SK-N-SH treated with all-trans-retinoic acid at 6 μM for 48 hours (cell line): ENCODE measurements around the gene EDC3.

Experiments used
- ATAC-seq: fragments of 200-7000 bp; cut with Tn5 transposase; 3 replicates; pipeline ENCODE4 v1.9.1; 2020; ENCODE audit warnings: mild to moderate bottlenecking, moderate library complexity
- ARNTL ChIP-seq: fragments of 450-650 bp; formaldehyde crosslinking; IDR thresholded peaks from 2 replicates; pipeline ENCODE4 v1.5.0; 2020; ENCODE audit warnings: low read depth, mild to moderate bottlenecking, moderate library complexity, borderline replicate concordance
- BACH2 ChIP-seq: fragments of 250-450 bp; sonication (Bioruptor Pico); IDR thresholded peaks from 2 replicates; pipeline ENCODE4 v1.9.0; 2021; ENCODE audit warnings: mild to moderate bottlenecking, borderline replicate concordance
- CSDC2 ChIP-seq: fragments of 250-450 bp; sonication (Bioruptor Pico); IDR thresholded peaks from 2 replicates; pipeline ENCODE4 v1.5.0; 2020; ENCODE audit warnings: mild to moderate bottlenecking, moderate library complexity
- ESRRG ChIP-seq: fragments of 250-450 bp; sonication (Bioruptor Pico); IDR thresholded peaks from 2 replicates; pipeline ENCODE4 v1.6.1; 2021; ENCODE audit warnings: mild to moderate bottlenecking
- GLIS3 ChIP-seq: fragments of 250-450 bp; sonication (Bioruptor Pico); IDR thresholded peaks from 2 replicates; pipeline ENCODE4 v1.5.0; 2020; ENCODE audit warnings: mild to moderate bottlenecking, moderate library complexity
- ISL1 ChIP-seq: fragments of 250-450 bp; sonication (Bioruptor Pico); IDR thresholded peaks from 2 replicates; pipeline ENCODE4 v2.1.2; 2022; ENCODE audit warnings: mild to moderate bottlenecking, moderate library complexity
- OSR1 ChIP-seq: fragments of 250-450 bp; sonication (Bioruptor Pico); IDR thresholded peaks from 2 replicates; pipeline ENCODE4 v1.8.0; 2022; ENCODE audit warnings: moderate library complexity, mild to moderate bottlenecking, inconsistent platforms
- PPARA ChIP-seq: fragments of 250-450 bp; sonication (Bioruptor Pico); IDR thresholded peaks from 2 replicates; pipeline ENCODE4 v1.5.0; 2020; ENCODE audit warnings: mild to moderate bottlenecking, borderline replicate concordance
- RARB ChIP-seq: fragments of 250-450 bp; sonication (Bioruptor Pico); IDR thresholded peaks from 2 replicates; pipeline ENCODE4 v1.8.0; 2021; ENCODE audit warnings: mild to moderate bottlenecking, moderate library complexity
- SNAI2 ChIP-seq: fragments of 250-450 bp; sonication (Bioruptor Pico); IDR thresholded peaks from 2 replicates; pipeline ENCODE4 v1.5.0; 2020; ENCODE audit warnings: mild to moderate bottlenecking, moderate library complexity
- TCF4 ChIP-seq: fragments of 250-450 bp; sonication (Bioruptor Pico); IDR thresholded peaks from 2 replicates; pipeline ENCODE4 v1.8.0; 2021; ENCODE audit warnings: mild to moderate bottlenecking, moderate library complexity, borderline replicate concordance
- ZC3H10 ChIP-seq: fragments of 250-450 bp; sonication (Bioruptor Pico); IDR thresholded peaks from 2 replicates; pipeline ENCODE4 v1.5.1; 2021; ENCODE audit warnings: mild to moderate bottlenecking, moderate library complexity
- ZFP3 ChIP-seq: fragments of 250-450 bp; sonication (Bioruptor Pico); IDR thresholded peaks from 2 replicates; pipeline ENCODE4 v1.5.0; 2020; ENCODE audit warnings: mild to moderate bottlenecking, moderate library complexity
- ZFP30 ChIP-seq: fragments of 450-650 bp; formaldehyde crosslinking; IDR thresholded peaks from 2 replicates; pipeline ENCODE4 v1.5.0; 2022; ENCODE audit warnings: mild to moderate bottlenecking, moderate library complexity
- ZNF565 ChIP-seq: fragments of 450-650 bp; formaldehyde crosslinking; conservative IDR thresholded peaks from 2 replicates; pipeline ENCODE4 v1.5.0; 2020; ENCODE audit warnings: low read depth, mild to moderate bottlenecking, moderate library complexity
- ZNF70 ChIP-seq: fragments of 450-650 bp; formaldehyde crosslinking; IDR thresholded peaks from 2 replicates; pipeline ENCODE4 v1.5.0; 2020; ENCODE audit warnings: mild to moderate bottlenecking, moderate library complexity
- TF ChIP-seq, protein P1 (sequence below): fragments of 250-450 bp; sonication (Bioruptor Pico); IDR thresholded peaks from 2 replicates; pipeline ENCODE4 v1.5.1; 2020; ENCODE audit warnings: low read depth, mild to moderate bottlenecking, moderate library complexity
- TF ChIP-seq, protein P2 (sequence below): fragments of 250-450 bp; sonication (Bioruptor Pico); IDR thresholded peaks from 2 replicates; pipeline ENCODE4 v1.8.0; 2021; ENCODE audit warnings: low read depth, mild to moderate bottlenecking, moderate library complexity, borderline replicate concordance
- TF ChIP-seq, protein P3 (sequence below): fragments of 250-450 bp; sonication (Bioruptor Pico); IDR thresholded peaks from 2 replicates; pipeline ENCODE4 v1.5.1; 2021; ENCODE audit warnings: mild to moderate bottlenecking, moderate library complexity
- TF ChIP-seq, protein P4 (sequence below): fragments of 250-450 bp; sonication (Bioruptor Pico); IDR thresholded peaks from 2 replicates; pipeline ENCODE4 v1.5.0; 2020; ENCODE audit warnings: mild to moderate bottlenecking, moderate library complexity

Gene EDC3

DNA sequence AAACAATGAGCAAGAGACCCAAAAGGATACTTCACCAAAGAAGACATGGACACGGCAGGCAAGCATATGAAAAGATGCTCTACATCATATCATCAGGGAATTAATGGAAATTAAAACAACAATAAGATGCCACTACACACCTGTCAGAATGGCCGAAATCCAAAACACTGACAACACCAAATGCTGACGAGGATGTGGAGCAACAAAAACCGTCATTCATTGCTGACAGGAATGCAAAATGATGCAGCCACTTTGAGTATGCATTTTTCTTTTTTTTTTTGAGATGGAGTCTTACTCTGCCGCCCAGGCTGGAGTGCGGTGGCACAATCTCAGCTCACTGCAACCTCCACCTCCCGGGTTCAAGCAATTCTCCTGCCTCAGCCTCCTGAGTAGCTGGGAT is 19.0 kb downstream of the EDC3 start:
- TF ChIP-seq GLIS3 (CRISPR knock-in tag) (no peak), TCF4 (CRISPR knock-in tag) (no peak), PPARA (no peak), ARNTL (CRISPR knock-in tag) (no peak), SNAI2 (CRISPR knock-in tag) (no peak)
- TF ChIP-seq, protein P1, sequence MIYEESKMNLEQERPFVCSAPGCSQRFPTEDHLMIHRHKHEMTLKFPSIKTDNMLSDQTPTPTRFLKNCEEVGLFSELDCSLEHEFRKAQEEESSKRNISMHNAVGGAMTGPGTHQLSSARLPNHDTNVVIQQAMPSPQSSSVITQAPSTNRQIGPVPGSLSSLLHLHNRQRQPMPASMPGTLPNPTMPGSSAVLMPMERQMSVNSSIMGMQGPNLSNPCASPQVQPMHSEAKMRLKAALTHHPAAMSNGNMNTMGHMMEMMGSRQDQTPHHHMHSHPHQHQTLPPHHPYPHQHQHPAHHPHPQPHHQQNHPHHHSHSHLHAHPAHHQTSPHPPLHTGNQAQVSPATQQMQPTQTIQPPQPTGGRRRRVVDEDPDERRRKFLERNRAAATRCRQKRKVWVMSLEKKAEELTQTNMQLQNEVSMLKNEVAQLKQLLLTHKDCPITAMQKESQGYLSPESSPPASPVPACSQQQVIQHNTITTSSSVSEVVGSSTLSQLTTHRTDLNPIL = no peak
- TF ChIP-seq, protein P2, sequence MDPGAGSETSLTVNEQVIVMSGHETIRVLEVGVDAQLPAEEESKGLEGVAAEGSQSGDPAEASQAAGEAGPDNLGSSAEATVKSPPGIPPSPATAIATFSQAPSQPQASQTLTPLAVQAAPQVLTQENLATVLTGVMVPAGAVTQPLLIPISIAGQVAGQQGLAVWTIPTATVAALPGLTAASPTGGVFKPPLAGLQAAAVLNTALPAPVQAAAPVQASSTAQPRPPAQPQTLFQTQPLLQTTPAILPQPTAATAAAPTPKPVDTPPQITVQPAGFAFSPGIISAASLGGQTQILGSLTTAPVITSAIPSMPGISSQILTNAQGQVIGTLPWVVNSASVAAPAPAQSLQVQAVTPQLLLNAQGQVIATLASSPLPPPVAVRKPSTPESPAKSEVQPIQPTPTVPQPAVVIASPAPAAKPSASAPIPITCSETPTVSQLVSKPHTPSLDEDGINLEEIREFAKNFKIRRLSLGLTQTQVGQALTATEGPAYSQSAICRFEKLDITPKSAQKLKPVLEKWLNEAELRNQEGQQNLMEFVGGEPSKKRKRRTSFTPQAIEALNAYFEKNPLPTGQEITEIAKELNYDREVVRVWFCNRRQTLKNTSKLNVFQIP (CRISPR knock-in tag) = no peak
- ATAC-seq = no peak

DNA sequence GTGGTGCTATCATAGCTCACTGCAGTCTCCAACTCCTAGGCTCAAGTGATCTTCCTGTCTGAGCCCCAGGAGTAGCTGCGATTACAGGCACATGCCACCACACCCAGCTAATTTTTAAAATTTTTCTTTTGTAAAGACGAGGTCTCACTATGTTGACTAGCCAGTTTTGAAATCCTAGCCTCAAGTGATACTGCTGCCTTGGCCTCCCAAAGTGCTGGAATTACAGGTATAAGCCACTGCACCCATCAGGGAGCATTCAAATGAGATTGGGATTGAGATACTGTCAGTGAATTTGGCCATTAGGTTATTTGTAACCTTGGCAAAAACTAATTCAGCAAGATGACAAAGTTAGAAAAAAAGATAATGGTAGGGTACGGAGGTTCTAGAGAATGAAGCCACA is 21.7 kb downstream of the EDC3 start:
- ATAC-seq = no peak
- TF ChIP-seq, protein P2 (CRISPR knock-in tag) = no peak
- TF ChIP-seq ZNF70 (CRISPR knock-in tag) (no peak), RARB (CRISPR knock-in tag) (no peak), ARNTL (CRISPR knock-in tag) (no peak), OSR1 (no peak), CSDC2 (CRISPR knock-in tag) (no peak), BACH2 (no peak), ZNF565 (no peak), ZFP30 (no peak), ISL1 (CRISPR knock-in tag) (no peak), ZC3H10 (CRISPR knock-in tag) (no peak)
- TF ChIP-seq, protein P3, sequence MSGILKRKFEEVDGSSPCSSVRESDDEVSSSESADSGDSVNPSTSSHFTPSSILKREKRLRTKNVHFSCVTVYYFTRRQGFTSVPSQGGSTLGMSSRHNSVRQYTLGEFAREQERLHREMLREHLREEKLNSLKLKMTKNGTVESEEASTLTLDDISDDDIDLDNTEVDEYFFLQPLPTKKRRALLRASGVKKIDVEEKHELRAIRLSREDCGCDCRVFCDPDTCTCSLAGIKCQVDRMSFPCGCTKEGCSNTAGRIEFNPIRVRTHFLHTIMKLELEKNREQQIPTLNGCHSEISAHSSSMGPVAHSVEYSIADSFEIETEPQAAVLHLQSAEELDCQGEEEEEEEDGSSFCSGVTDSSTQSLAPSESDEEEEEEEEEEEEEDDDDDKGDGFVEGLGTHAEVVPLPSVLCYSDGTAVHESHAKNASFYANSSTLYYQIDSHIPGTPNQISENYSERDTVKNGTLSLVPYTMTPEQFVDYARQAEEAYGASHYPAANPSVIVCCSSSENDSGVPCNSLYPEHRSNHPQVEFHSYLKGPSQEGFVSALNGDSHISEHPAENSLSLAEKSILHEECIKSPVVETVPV (CRISPR knock-in tag) = no peak
- TF ChIP-seq, protein P1 = no peak
- TF ChIP-seq, protein P4, sequence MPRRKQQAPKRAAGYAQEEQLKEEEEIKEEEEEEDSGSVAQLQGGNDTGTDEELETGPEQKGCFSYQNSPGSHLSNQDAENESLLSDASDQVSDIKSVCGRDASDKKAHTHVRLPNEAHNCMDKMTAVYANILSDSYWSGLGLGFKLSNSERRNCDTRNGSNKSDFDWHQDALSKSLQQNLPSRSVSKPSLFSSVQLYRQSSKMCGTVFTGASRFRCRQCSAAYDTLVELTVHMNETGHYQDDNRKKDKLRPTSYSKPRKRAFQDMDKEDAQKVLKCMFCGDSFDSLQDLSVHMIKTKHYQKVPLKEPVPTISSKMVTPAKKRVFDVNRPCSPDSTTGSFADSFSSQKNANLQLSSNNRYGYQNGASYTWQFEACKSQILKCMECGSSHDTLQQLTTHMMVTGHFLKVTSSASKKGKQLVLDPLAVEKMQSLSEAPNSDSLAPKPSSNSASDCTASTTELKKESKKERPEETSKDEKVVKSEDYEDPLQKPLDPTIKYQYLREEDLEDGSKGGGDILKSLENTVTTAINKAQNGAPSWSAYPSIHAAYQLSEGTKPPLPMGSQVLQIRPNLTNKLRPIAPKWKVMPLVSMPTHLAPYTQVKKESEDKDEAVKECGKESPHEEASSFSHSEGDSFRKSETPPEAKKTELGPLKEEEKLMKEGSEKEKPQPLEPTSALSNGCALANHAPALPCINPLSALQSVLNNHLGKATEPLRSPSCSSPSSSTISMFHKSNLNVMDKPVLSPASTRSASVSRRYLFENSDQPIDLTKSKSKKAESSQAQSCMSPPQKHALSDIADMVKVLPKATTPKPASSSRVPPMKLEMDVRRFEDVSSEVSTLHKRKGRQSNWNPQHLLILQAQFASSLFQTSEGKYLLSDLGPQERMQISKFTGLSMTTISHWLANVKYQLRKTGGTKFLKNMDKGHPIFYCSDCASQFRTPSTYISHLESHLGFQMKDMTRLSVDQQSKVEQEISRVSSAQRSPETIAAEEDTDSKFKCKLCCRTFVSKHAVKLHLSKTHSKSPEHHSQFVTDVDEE (CRISPR knock-in tag) = no peak

DNA sequence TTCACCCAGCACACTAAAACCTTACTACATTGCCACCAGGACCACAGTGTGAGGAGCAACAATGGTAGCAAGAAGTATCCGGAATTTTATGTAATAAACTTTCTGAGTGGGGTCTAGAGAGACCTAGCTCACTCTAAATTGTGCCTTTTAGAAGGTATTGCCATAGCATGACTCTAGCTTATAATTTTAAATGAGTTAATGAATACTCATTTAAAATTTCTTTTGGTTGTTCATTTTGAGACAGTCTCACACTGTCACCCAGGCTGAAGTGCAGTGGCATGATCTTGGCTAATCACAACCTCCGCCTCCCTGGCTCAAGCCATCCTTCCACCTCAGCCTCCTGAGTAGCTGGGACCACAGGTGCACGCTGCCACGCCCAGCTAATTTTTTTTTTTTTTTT is 26.2 kb downstream of the EDC3 start:
- no peak for ATAC-seq

More for the DNA sequence above, 26.2 kb downstream of the EDC3 start:
- TF ChIP-seq ZNF565 = no peak
- TF ChIP-seq, protein P1 = no peak
- TF ChIP-seq ESRRG (CRISPR knock-in tag) = no peak
- TF ChIP-seq CSDC2 (CRISPR knock-in tag) = no peak
- no peak for TF ChIP-seq OSR1
- TF ChIP-seq ARNTL (CRISPR knock-in tag) = no peak
- no peak for TF ChIP-seq PPARA
- TF ChIP-seq ZFP3 (CRISPR knock-in tag) = no peak
